T-helper 1 cell treated with Interleukin-12 subunit alpha and Interleukin-12 subunit beta and Interleukin-4 antibody, amounts not matched to agents 30 μg/mL and 1 μg/mL, for 36 hours (primary cell): ENCODE data around the gene RPP30.

Source experiments
- H3K27ac Mint-ChIP-seq: one replicate; pipeline ENCODE4 v1.8.0; 2021; ENCODE audit warnings: mild to moderate bottlenecking, mixed read lengths
- H3K27me3 Mint-ChIP-seq: one replicate; pipeline ENCODE4 v1.8.0; 2021; ENCODE audit warnings: low read depth, mixed read lengths
- H3K36me3 Mint-ChIP-seq: one replicate; pipeline ENCODE4 v1.8.0; 2021; ENCODE audit warnings: low read depth, mixed read lengths
- H3K4me1 Mint-ChIP-seq: one replicate; pipeline ENCODE4 v1.8.0; 2021; ENCODE audit warnings: low read depth, mixed read lengths
- H3K4me3 Mint-ChIP-seq: one replicate; pipeline ENCODE4 v1.8.0; 2021; ENCODE audit warnings: mild to moderate bottlenecking, moderate library complexity, mixed read lengths
- H3K9me3 Mint-ChIP-seq: one replicate; pipeline ENCODE4 v1.8.0; 2021; ENCODE audit warnings: mixed read lengths

The RPP30 gene

GRCh38 chr10:90871766-90872647, at the start of gene RPP30:
RPP30 (plus strand) TSS chr10:90871974; CDS start chr10:90871987, 13 bp downstream.
- H3K36me3 Mint-ChIP-seq = peaks cover 9% of the 10 kb centered on the region
- H3K27me3 Mint-ChIP-seq = peaks cover 28% of the 10 kb centered on the region
- peak within 1 kb of the TSS; percentile 99 for H3K4me3 Mint-ChIP-seq
- peaks cover 3% of the 10 kb centered on the region for H3K9me3 Mint-ChIP-seq
- peaks cover 28% of the 10 kb centered on the region for H3K4me1 Mint-ChIP-seq
- peak within 1 kb of the TSS; percentile 83 for H3K27ac Mint-ChIP-seq

- H3K36me3 Mint-ChIP-seq = no peaks in the 10 kb centered on the region
- no peak overlapping the region for H3K4me3 Mint-ChIP-seq
- H3K27me3 Mint-ChIP-seq = peaks cover 17% of the 10 kb centered on the region
- no peak overlapping the region for H3K27ac Mint-ChIP-seq
- no peaks in the 10 kb centered on the region for H3K9me3 Mint-ChIP-seq
- no peaks in the 10 kb centered on the region for H3K4me1 Mint-ChIP-seq
Measured at GRCh38 chr10:90822508-90822907, 49.3 kb upstream of the RPP30 start.

GRCh38 chr10:90832111-90832510, 39.7 kb upstream of the RPP30 start:
- Mint-ChIP-seq H3K27me3 (peaks cover 16% of the 10 kb centered on the region), H3K4me3 (no peak overlapping the region), H3K4me1 (no peaks in the 10 kb centered on the region)

GRCh38 chr10:90834326-90834725, 37.4 kb upstream of the RPP30 start:
- Mint-ChIP-seq H3K36me3 (no peaks in the 10 kb centered on the region), H3K4me3 (no peak overlapping the region), H3K27ac (no peak overlapping the region), H3K27me3 (peaks cover 4% of the 10 kb centered on the region), H3K4me1 (no peaks in the 10 kb centered on the region), H3K9me3 (no peaks in the 10 kb centered on the region)

More at GRCh38 chr10:90832111-90832510, 39.7 kb upstream of the RPP30 start:
- H3K9me3 Mint-ChIP-seq = no peaks in the 10 kb centered on the region
- no peaks in the 10 kb centered on the region for H3K36me3 Mint-ChIP-seq
- no peak overlapping the region for H3K27ac Mint-ChIP-seq

GRCh38 chr10:90837486-90837885, 34.3 kb upstream of the RPP30 start:
- H3K9me3 Mint-ChIP-seq = no peaks in the 10 kb centered on the region
- no peak overlapping the region for H3K27ac Mint-ChIP-seq
- H3K27me3 Mint-ChIP-seq = no peaks in the 10 kb centered on the region
- no peaks in the 10 kb centered on the region for H3K36me3 Mint-ChIP-seq
- H3K4me3 Mint-ChIP-seq = no peak overlapping the region
- H3K4me1 Mint-ChIP-seq = no peaks in the 10 kb centered on the region

GRCh38 chr10:90842725-90843124, 29.0 kb upstream of the RPP30 start:
- H3K27ac Mint-ChIP-seq = no peak overlapping the region
- H3K4me3 Mint-ChIP-seq = no peak overlapping the region
- H3K9me3 Mint-ChIP-seq = no peaks in the 10 kb centered on the region
- H3K4me1 Mint-ChIP-seq = no peaks in the 10 kb centered on the region
- no peaks in the 10 kb centered on the region for H3K36me3 Mint-ChIP-seq
- H3K27me3 Mint-ChIP-seq = peaks cover 9% of the 10 kb centered on the region

- H3K27me3 Mint-ChIP-seq = peaks cover 15% of the 10 kb centered on the region
- peaks cover 2% of the 10 kb centered on the region for H3K4me1 Mint-ChIP-seq
- peaks cover 4% of the 10 kb centered on the region for H3K36me3 Mint-ChIP-seq
- H3K4me3 Mint-ChIP-seq = no peak overlapping the region
- no peak overlapping the region for H3K27ac Mint-ChIP-seq
- H3K9me3 Mint-ChIP-seq = peaks cover 6% of the 10 kb centered on the region
Measured at GRCh38 chr10:90845726-90846125, 26.0 kb upstream of the RPP30 start.

- peaks cover 6% of the 10 kb centered on the region for H3K36me3 Mint-ChIP-seq
- no peak overlapping the region for H3K4me3 Mint-ChIP-seq
- H3K27ac Mint-ChIP-seq = no peak overlapping the region
- H3K4me1 Mint-ChIP-seq = peaks cover 2% of the 10 kb centered on the region
- peaks cover 11% of the 10 kb centered on the region for H3K9me3 Mint-ChIP-seq
- peaks cover 19% of the 10 kb centered on the region for H3K27me3 Mint-ChIP-seq
Measured at GRCh38 chr10:90846746-90847145, 25.0 kb upstream of the RPP30 start.

GRCh38 chr10:90847436-90847835, 24.3 kb upstream of the RPP30 start:
- no peak overlapping the region for H3K4me3 Mint-ChIP-seq
- peaks cover 6% of the 10 kb centered on the region for H3K36me3 Mint-ChIP-seq
- H3K27ac Mint-ChIP-seq = no peak overlapping the region
- peaks cover 2% of the 10 kb centered on the region for H3K4me1 Mint-ChIP-seq
- H3K9me3 Mint-ChIP-seq = peaks cover 13% of the 10 kb centered on the region
- H3K27me3 Mint-ChIP-seq = peaks cover 20% of the 10 kb centered on the region

GRCh38 chr10:90849956-90850749, 21.6 kb upstream of the RPP30 start:
- Mint-ChIP-seq H3K36me3 (peaks cover 6% of the 10 kb centered on the region), H3K4me1 (peaks cover 2% of the 10 kb centered on the region), H3K27ac (no peak overlapping the region), H3K9me3 (peaks cover 13% of the 10 kb centered on the region), H3K4me3 (no peak overlapping the region), H3K27me3 (peaks cover 31% of the 10 kb centered on the region)

GRCh38 chr10:90855126-90855525, 16.6 kb upstream of the RPP30 start:
- Mint-ChIP-seq H3K27ac (no peak overlapping the region), H3K27me3 (peaks cover 73% of the 10 kb centered on the region), H3K36me3 (peaks cover 10% of the 10 kb centered on the region), H3K4me3 (no peak overlapping the region), H3K4me1 (peaks cover 10% of the 10 kb centered on the region), H3K9me3 (peaks cover 13% of the 10 kb centered on the region)

- Mint-ChIP-seq H3K9me3 (peaks cover 4% of the 10 kb centered on the region), H3K27ac (no peak overlapping the region), H3K4me3 (peak overlapping the region; percentile 23), H3K4me1 (peaks cover 8% of the 10 kb centered on the region), H3K36me3 (peaks cover 4% of the 10 kb centered on the region), H3K27me3 (peaks cover 76% of the 10 kb centered on the region)
Measured at GRCh38 chr10:90856261-90856660, 15.5 kb upstream of the RPP30 start.

GRCh38 chr10:90856964-90857634, 14.7 kb upstream of the RPP30 start:
- peaks cover 8% of the 10 kb centered on the region for H3K4me1 Mint-ChIP-seq
- peaks cover 80% of the 10 kb centered on the region for H3K27me3 Mint-ChIP-seq
- peak overlapping the region; percentile 85 for H3K4me3 Mint-ChIP-seq
- peaks cover 4% of the 10 kb centered on the region for H3K36me3 Mint-ChIP-seq
- no peak overlapping the region for H3K27ac Mint-ChIP-seq
- no peaks in the 10 kb centered on the region for H3K9me3 Mint-ChIP-seq

- Mint-ChIP-seq H3K4me3 (peak within 1 kb of the TSS; percentile 85), H3K36me3 (peaks cover 4% of the 10 kb centered on the region), H3K4me1 (peaks cover 8% of the 10 kb centered on the region), H3K9me3 (no peaks in the 10 kb centered on the region), H3K27me3 (peaks cover 86% of the 10 kb centered on the region), H3K27ac (no peak within 1 kb of the TSS)
Measured at GRCh38 chr10:90857635-90858460, 13.9 kb upstream of the RPP30 start, which contains the start of gene HTR7. HTR7 (minus strand) TSS chr10:90858039; CDS start chr10:90857671, 368 bp downstream.
